Cardiac fibroblast (primary cell): ENCODE results near the gene NANS.
"Not testable (repeated sequence)": the region's sequence is repeated elsewhere in the genome, so short reads cannot be mapped to it uniquely, and the experiment has no call there.

ENCODE experiments used
- DNase-seq, 2 donors: peaks; one replicate each; pipeline versions ENCODE4 v3.0.0 to v3.0.0-alpha.2; 2010; ENCODE audit warnings: low read depth in 2 of 2
- H3K4me3 ChIP-seq, 2 donors: replicated peaks in 1 of 2; 1 replicate in 1 of 2; 2 replicates in 1 of 2; pipeline ENCODE4 v1.5.1; 2011; ENCODE audit warnings: low read depth in 2 of 2, low read length in 2 of 2, mild to moderate bottlenecking in 2 of 2, moderate library complexity in 1 of 2
- TF ChIP-seq, protein P1 (sequence below): IDR thresholded peaks from one replicate; pipeline ENCODE4 v1.5.1; 2011; ENCODE audit warnings: low read depth, mild to moderate bottlenecking, low read length, inconsistent platforms

NANS gene

DNA sequence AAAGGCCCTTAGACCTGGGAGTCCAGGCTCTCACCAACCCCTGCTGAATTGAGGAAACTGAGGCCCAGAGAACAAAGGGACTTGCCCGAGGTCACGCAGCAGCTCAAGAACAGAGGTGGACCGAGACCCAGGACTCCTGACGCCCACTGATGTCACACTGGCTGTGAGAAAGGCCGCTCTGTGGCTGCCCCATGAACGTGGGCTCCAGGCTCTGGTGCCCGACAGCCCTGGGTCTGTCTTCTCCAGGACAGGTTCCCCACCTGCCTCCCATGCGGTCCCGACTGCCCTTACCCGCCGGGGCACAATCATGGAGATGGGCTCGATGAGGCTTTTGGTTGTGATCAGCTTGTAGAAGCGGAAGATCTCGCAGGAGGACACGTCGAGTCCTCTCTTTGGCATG is 71.8 kb downstream of the NANS start:
- no peak for DNase-seq
- H3K4me3 ChIP-seq: no peak overlapping the region
- TF ChIP-seq, protein P1, sequence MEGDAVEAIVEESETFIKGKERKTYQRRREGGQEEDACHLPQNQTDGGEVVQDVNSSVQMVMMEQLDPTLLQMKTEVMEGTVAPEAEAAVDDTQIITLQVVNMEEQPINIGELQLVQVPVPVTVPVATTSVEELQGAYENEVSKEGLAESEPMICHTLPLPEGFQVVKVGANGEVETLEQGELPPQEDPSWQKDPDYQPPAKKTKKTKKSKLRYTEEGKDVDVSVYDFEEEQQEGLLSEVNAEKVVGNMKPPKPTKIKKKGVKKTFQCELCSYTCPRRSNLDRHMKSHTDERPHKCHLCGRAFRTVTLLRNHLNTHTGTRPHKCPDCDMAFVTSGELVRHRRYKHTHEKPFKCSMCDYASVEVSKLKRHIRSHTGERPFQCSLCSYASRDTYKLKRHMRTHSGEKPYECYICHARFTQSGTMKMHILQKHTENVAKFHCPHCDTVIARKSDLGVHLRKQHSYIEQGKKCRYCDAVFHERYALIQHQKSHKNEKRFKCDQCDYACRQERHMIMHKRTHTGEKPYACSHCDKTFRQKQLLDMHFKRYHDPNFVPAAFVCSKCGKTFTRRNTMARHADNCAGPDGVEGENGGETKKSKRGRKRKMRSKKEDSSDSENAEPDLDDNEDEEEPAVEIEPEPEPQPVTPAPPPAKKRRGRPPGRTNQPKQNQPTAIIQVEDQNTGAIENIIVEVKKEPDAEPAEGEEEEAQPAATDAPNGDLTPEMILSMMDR: no peak

DNA sequence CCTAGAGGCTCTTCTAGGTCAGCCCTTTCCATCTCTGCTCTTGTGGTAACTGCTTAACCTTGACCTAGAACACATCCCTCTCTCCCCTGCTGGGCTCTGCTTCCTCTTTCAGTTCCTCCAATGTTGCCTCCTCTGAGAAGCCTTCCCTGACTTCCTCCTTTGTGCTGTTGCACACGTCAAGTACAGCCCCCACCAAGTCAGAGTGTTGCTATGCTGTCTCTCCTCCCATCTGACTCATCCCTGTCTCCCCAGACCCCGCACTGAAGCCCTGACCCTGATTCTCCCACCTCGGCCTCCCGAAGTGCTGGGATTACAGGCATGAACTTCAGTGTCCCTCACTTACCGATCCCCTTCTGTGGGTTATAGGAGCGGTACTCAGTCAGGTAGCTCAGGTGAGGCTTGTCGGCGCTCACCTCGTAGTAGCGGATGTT is 72.9 kb downstream of the NANS start:
- TF ChIP-seq, protein P1: no peak
- DNase-seq: no peak
- H3K4me3 ChIP-seq: no peak overlapping the region

DNA sequence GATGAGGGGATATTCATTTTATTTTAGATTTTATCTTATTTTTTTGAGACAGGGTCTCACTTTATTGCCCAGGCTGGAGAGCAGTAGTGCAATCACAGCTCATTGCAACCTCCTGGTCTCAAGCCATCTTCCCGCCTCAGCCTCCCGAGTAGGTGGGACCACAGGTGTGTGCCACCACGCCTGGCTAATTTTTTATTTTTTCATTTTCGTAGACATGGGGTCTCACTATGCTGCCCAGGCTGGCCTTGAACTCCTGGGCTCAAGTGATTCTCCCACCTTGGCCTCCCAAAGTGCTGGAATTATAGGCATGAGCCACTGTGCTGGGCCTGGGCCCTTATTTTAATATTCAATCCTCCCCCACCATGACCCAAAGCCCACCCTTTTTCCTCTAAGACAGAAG is 73.5 kb downstream of the NANS start:
- DNase-seq, H3K4me3 ChIP-seq: not testable (repeated sequence)

DNA sequence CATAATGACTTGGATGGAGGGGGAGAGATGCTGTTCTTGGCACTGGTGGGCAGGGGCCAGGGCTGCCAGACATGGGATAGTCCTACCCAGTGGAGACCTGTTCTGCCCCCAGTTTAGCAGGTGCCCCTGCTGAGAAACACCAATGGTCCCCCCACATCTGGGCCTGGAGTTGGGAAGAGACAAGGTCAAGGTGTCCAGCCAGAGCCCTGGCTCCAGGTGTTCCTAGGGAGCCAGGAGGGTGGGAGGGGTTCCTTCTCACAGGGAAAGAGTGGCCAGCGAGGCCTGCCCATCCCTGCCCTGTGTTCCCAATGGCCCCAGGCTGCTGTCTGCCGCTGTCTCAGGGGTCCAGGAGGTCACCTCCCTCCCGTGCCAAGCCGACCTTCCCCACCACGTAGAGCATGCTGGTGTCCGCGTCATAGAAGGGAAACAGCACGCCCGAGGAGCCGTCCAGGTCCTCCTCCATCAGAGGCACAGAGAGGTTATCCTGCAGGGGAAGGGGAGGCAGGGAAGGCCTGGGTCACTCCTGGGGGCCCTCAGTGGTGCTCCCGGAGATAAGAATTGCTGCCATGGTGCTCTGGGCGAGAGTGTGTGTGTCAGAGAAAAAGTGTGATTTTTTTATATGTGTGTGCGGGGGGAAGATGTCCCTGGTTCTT is 74.2 kb downstream of the NANS start:
- TF ChIP-seq, protein P1: no peak
- DNase-seq: no peak
- no peak overlapping the region for H3K4me3 ChIP-seq

DNA sequence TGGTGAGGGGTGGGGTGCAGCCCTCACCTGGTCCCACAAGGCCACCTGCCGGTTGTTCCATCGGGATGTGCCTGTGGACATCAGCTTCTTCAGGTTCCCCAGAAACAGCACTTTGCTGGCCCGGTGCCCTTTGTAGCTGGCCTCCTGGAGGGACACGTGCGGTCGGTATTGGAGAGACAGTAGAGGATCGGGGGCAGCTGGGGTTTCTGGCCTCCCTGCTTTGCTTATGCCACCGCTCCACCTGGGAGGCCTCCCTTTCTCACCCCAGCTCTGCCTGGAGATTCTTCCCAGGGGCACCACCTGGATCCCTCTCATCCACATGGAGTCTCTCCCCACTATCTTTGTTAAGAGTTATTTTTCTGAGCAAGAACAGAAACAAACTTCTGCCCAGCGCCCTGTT is 75.6 kb downstream of the NANS start:
- DNase-seq: no peak
- H3K4me3 ChIP-seq: no peak overlapping the region
- TF ChIP-seq, protein P1: no peak
